ENCODE measurements around the gene SPON1. TPM values are rescaled to one million over a fixed set of nuclear protein-coding genes. Genes with fewer than 3 reads are reported as not detected.

The SPON1 gene
- total RNA-seq, 2 donors from 2014 or later: 0.19 TPM; not detected in 1

DNA sequence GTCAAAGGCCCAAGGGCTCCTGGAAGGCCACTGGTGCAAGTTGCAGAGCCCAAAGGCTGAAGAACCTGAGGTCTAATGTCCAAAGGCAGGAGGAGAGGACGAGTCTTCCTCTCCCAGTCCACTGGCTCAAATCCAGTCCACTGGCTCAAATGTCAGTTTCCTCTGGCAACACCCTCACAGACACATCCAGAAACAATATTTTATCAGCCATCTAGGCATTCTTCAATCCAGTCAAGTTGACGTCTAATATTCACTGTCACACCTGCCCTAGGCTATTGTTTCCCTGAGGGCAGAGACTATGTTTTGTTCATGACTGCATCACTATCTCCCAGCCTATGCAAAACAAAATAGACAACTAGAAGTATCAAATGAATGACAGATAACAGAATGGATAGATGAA lies 148.1 kb downstream of the SPON1 start:
- no peaks in the 10 kb centered on the region for H3K36me3 Mint-ChIP-seq
- H3K9me3 Mint-ChIP-seq: no peaks in the 10 kb centered on the region
- ATAC-seq (no peak), DNase-seq (ENCODE audit: low spot score in 2 of 2) (no peak)
- H3K27ac Mint-ChIP-seq: no peak overlapping the region

DNA sequence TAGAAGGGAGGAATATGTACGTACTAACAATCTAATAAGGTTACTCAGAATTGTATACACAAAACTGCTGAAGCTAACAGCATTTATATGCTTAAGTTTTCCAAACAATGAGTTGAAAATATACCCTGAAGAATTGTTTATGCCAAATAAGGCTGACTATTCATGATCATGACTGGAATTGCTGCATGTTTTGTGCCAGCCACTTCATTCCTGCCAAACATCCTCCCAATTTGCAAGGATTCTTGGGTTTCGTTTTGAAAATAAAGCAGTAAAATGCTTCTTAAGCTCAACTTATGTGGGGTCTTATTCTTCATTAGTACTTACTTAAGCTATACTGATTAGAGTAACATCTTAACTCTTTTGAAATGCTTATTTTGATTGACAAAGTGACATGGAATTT lies 149.0 kb downstream of the SPON1 start:
- no peak for ATAC-seq
- Mint-ChIP-seq H3K27ac (no peak overlapping the region), H3K36me3 (peaks cover 2 to 3% of the 10 kb centered on the region in 2 donors), H3K9me3 (peaks cover 0 to 3% of the 10 kb centered on the region in 2 donors)
- no peak for DNase-seq (ENCODE audit: low spot score in 2 of 2)

DNA sequence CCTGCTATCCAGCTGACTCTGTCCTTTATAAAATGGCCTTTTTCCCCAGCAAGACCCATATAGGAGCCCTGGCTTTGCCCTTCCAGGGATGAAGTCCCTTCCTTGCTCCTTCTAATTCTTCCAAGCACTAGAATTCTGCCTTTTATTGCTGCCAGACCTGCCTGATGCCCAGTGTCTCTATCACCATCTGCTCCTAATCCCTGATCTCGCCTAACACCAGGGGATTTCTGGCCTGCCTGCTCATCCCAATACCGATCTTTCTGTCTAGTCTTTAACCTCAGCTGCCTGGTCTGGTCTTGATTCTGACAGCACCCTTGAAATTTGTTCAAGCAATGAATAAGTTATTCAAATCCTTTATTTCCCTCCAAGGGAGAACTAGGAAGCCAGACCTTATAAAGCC lies 150.2 kb downstream of the SPON1 start:
- ATAC-seq: no peak

DNA sequence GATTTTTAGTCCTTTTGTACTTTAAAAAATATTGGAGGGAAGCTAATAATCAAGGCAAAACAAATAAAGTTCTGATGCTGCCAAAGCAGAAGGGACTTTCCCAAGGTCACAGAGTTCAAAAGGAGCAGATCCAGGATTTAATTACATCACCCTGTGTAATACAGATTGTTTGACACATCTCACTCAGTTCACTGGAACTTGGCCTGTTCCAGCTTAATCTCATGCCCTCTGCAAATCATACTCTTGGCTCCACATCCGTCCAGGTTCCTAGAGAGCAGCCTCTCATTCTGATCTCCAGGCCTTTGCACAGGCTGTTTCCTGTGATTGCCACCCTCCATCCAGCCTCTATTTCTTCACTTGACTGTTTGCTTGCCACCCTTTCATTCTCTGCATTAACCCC lies 151.7 kb downstream of the SPON1 start:
- ATAC-seq (no peak), DNase-seq (ENCODE audit: low spot score in 2 of 2) (no peak)
- H3K9me3 Mint-ChIP-seq: peaks cover 0 to 11% of the 10 kb centered on the region in 2 donors
- H3K36me3 Mint-ChIP-seq: peaks cover 4 to 5% of the 10 kb centered on the region in 2 donors
- H3K27ac Mint-ChIP-seq: no peak overlapping the region

More for the DNA sequence above, 150.2 kb downstream of the SPON1 start:
- H3K27ac Mint-ChIP-seq: no peak overlapping the region
- peaks cover 0 to 5% of the 10 kb centered on the region in 2 donors for H3K9me3 Mint-ChIP-seq
- no peak for DNase-seq (ENCODE audit: low spot score in 2 of 2)
- peaks cover 4 to 5% of the 10 kb centered on the region in 2 donors for H3K36me3 Mint-ChIP-seq

DNA sequence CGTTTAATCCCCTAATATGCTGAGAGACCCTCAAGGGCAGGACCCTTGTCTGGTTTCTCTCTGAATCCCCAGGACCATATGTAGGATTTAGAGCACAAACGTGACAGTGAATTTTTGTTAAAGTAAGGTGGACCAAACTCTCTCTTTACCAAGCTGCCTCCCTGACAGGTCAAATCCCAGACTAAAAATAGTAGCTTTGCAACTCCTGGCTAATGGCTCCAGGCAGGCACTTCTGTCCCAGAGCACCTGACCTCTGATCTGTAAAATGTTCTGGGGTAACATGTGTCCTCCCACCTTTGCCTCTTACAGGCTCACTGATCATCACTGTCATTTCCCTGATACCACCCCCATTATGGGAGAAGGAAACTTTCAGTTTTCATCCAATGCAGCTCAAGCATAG lies 152.3 kb downstream of the SPON1 start:
- Mint-ChIP-seq H3K36me3 (peaks cover 4 to 5% of the 10 kb centered on the region in 2 donors), H3K27ac (no peak overlapping the region), H3K9me3 (peaks cover 0 to 11% of the 10 kb centered on the region in 2 donors)
- ATAC-seq (no peak), DNase-seq (ENCODE audit: low spot score in 2 of 2) (no peak)

DNA sequence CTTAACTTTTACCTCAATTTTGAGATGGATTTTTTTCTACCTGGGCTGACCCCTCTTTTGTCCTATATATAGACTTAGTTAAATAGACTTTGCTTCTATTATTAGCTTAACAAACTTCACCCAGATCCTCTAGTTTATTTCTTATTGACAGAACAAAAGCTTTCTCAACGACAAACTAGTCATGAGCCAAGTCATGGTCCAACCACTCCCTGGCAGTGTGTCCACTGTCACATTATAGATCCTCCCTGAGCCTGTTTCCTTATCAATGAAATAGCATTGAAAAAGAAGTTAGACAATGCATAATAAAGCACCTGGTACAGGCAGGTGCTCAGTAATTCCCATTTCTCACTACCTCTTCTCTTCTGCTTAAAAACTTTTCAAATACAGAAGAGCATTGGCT lies 155.1 kb downstream of the SPON1 start:
- Mint-ChIP-seq H3K9me3 (peaks cover 0 to 11% of the 10 kb centered on the region in 2 donors), H3K27ac (no peak overlapping the region), H3K36me3 (peaks cover 4 to 5% of the 10 kb centered on the region in 2 donors)
- no peak for DNase-seq (ENCODE audit: low spot score in 2 of 2)
- ATAC-seq: no peak

DNA sequence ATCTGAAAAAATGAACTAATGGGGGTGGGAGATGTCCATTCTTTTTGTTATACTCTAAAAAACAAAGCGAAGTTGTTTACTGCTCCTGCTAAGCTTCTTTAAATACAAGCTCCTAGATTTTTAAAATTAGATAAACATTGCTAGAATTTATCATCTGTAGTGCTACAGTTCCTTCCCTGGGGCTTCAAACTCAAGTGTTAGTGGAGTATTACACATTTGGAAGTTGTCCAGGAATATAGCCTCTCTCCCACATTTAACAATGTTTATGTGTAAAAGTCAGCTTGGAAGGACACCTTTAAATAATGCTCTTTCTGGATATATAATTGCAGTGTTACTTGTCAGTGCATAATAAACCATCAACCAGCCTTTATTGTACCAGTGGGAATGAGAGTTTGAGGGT lies 155.5 kb downstream of the SPON1 start:
- peaks cover 4 to 5% of the 10 kb centered on the region in 2 donors for H3K36me3 Mint-ChIP-seq
- ATAC-seq (no peak), DNase-seq (ENCODE audit: low spot score in 2 of 2) (no peak)
- peaks cover 0 to 11% of the 10 kb centered on the region in 2 donors for H3K9me3 Mint-ChIP-seq
- no peak overlapping the region for H3K27ac Mint-ChIP-seq

DNA sequence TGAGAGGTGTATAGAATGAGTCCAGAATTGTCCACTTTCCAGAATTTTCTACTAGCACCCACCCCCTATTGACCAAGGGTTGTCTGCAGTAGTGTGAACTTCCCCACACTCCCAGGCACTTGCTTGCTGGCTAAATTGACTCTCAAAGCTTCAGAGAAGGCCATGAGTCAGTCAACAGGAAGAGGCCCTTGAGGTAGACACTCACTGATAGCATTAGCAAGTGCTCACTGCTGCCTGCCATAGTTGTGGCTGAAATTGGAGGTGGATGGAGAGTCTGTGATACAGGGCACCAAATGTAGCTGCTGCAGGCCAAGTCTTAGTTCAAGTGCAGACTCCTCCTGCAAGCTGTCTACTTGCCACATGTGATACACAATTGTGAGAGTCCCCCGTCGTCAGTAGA lies 156.8 kb downstream of the SPON1 start:
- peak; percentile 71 to 79 for ATAC-seq
- Mint-ChIP-seq H3K36me3 (peaks cover 5 to 12% of the 10 kb centered on the region in 2 donors), H3K9me3 (peaks cover 0 to 11% of the 10 kb centered on the region in 2 donors), H3K27ac (no peak overlapping the region)
- no peak for DNase-seq (ENCODE audit: low spot score in 2 of 2)

DNA sequence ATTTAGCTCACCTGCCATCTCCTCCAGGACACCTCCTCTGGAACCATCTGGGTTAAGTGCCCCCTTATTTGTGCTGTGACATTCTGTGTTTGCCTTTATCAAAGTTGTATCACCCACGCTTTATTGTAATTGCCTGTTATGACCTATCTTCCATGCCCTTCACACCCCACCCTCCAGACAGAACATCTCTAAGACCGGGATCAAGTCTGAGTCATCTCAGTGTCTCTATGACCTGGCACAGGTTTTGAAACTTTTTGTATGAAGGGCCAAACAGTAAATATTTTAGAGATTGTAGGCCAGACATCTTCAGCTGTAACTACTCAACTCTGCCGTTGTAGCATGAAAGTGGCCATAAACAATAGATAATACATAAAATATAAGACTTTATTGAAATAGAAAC lies 161.8 kb downstream of the SPON1 start:
- no peak overlapping the region for H3K27ac Mint-ChIP-seq
- peaks cover 0 to 8% of the 10 kb centered on the region in 2 donors for H3K36me3 Mint-ChIP-seq
- DNase-seq (ENCODE audit: low spot score in 2 of 2) (no peak), ATAC-seq (peak in 1 of 2 donors; percentile 35)
- H3K9me3 Mint-ChIP-seq: peaks cover 0 to 4% of the 10 kb centered on the region in 2 donors

DNA sequence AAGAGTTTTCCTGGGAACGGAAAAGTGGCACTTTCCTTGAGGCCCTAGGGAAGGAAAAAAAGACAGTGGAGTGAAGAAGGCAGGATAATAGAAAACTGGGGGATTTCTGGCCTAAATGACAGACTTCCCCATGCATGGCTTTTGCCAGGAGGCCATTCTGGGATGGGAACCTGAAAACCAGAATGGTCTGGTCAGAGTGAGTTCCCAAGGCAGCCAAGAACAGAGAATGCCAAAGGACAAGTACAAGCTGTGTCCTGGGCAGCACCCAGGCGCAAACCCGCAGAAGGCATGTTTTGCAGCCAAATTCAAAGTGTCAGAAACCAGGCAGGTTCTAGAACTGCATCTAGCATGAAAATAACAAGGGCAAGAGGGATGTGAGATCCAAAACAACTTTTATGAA lies 162.4 kb downstream of the SPON1 start:
- ATAC-seq (no peak), DNase-seq (ENCODE audit: low spot score in 2 of 2) (no peak)
- Mint-ChIP-seq H3K27ac (no peak overlapping the region), H3K36me3 (peaks cover 0 to 8% of the 10 kb centered on the region in 2 donors), H3K9me3 (peaks cover 0 to 4% of the 10 kb centered on the region in 2 donors)

DNA sequence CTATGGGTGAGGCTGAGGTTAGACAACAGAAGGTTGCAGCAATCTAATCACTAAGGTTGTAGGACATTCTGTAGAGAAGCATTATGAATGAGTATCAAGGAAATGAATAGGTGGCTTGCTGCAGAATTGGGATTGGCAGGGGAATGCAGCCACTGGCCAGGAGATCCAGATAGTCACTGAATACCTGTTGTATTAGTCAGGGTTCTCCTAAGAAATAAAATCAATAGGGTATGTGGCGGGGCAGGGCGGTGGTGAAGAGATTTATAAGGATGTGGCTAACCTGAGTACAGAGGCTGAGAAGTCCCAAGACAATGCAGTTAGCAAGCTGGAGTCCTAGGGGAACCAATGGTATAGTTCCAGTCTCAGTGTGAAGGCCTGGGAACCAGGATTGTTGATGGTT lies 163.0 kb downstream of the SPON1 start:
- no peak for DNase-seq (ENCODE audit: low spot score in 2 of 2)
- peaks cover 0 to 4% of the 10 kb centered on the region in 2 donors for H3K9me3 Mint-ChIP-seq
- H3K36me3 Mint-ChIP-seq: peaks cover 0 to 8% of the 10 kb centered on the region in 2 donors
- no peak for ATAC-seq
- H3K27ac Mint-ChIP-seq: no peak overlapping the region

DNA sequence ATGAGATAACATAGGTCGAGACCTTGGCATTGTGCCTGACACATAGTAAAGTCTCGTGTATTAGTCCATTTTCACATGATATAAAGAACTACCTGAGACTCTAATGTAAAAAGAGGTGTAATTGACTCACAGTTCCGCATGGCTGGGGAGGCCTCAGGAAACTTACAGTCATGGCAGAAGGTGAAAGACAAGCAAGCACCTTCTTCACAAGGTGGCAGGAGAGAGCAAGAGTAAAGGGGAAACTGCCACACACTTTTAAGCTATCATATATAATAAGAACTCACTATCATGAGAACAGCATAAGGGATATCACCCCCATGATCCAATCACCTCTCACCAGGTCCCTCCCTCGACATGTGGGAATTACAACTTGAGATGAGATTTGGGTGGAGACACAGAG lies 165.2 kb downstream of the SPON1 start:
- no peak for ATAC-seq
- Mint-ChIP-seq H3K27ac (no peak overlapping the region), H3K36me3 (peaks cover 0 to 8% of the 10 kb centered on the region in 2 donors), H3K9me3 (peaks cover 0 to 4% of the 10 kb centered on the region in 2 donors)
- DNase-seq (ENCODE audit: low spot score in 2 of 2): no peak

DNA sequence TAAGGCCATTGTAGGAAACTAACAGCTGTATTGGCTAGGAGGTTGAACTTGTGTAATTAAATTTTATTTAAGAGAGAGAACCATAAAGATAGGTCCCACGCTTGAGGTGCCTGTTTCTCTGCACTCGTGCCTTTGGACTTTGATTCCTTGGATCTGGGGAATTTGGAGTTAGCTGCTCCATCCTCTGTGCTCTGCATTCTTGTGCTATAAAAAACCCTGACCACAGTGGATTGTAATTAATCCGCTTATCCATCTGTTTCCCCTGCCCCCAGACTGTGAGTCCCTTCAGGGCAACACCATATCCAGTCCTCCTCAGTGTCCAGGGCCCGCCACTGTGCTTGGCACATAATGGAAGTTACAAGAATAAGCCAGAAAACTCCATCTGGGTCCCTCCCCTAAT lies 169.8 kb downstream of the SPON1 start:
- no peak overlapping the region for H3K27ac Mint-ChIP-seq
- H3K9me3 Mint-ChIP-seq: peaks cover 0 to 4% of the 10 kb centered on the region in 2 donors
- ATAC-seq: no peak
- no peak for DNase-seq (ENCODE audit: low spot score in 2 of 2)
- no peaks in the 10 kb centered on the region for H3K36me3 Mint-ChIP-seq

DNA sequence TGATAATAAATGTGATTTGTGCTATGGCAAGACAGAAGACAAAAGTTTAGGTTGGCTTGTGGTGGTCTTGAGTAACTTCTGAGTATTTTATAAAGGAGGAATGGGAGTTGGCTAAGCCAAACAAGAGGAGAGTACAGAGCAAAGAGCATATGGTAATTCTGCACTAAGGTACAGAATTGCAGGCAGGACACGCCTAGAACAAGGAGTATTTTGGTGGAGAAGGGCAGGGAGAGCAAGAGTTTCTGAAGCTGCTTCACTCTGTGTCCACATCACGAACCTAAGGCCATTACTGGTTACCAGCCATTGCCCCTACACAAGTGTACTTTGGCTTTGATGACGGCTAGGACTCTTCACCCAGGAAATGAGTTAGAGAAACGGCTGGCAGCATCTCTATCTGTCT lies 170.9 kb downstream of the SPON1 start:
- DNase-seq (ENCODE audit: low spot score in 2 of 2) (no peak), ATAC-seq (no peak)
- Mint-ChIP-seq H3K27ac (no peak overlapping the region), H3K36me3 (no peaks in the 10 kb centered on the region), H3K9me3 (peaks cover 0 to 4% of the 10 kb centered on the region in 2 donors)

DNA sequence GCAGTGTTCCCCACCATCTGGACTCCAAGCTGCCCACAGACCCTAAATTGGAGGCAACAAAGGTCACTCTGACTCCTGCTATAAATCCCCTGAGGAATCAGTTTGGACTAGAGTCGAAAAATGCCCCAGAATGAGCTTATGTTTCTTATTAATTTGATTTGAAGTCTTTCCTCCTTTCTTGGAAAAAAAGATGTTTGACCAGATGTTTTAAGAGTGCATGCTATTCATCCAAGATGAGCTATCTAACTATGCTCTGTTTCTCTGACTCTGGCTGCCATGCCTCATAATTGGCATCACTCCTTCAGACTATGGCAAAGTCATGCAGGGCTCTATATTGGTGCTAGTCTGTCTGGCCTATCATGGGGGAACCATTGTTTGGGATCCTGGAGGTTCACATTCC lies 174.0 kb downstream of the SPON1 start:
- Mint-ChIP-seq H3K27ac (no peak overlapping the region), H3K36me3 (no peaks in the 10 kb centered on the region), H3K9me3 (no peaks in the 10 kb centered on the region)
- DNase-seq (ENCODE audit: low spot score in 2 of 2): no peak
- no peak for ATAC-seq

DNA sequence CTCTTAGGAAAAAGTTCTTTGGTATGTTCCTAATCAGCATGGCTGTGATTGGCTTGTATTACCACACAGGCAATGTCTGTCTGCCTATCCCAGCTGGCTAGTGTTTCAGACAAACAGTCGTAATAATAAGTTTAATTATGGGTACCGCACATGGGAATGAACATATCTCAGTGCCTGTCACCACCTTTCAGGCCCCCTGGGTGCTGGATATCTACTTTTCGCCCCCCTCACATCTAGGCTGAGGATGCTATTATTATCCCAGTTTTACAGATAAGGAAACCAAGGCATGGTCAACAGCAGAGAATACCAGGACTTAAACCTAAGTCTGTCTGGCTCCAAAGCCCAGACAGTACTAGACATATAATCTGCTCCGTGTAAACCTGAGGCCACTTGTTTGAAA lies 174.8 kb downstream of the SPON1 start:
- ATAC-seq: no peak
- Mint-ChIP-seq H3K36me3 (no peaks in the 10 kb centered on the region), H3K9me3 (no peaks in the 10 kb centered on the region), H3K27ac (no peak overlapping the region)
- no peak for DNase-seq (ENCODE audit: low spot score in 2 of 2)

DNA sequence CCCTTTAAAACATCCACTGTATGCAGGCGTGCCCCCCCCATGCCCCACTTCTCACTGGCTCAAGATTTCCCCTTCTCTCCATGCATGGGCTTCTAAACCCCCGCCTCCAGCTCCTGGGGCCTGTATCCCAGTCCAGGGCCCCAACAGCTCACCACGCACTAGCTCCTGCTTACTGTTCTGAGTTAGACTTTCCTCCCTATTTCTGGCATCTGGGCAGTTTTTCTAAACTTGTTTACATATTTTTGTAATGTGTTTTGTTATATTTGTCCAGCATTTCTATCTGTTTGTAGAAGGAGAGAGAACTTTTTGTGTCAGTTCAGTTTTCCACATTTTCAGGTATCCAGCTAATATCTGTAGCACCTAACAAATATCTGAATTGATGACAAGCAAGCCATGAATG lies 178.5 kb downstream of the SPON1 start:
- no peak for DNase-seq (ENCODE audit: low spot score in 2 of 2)
- no peak for ATAC-seq
- Mint-ChIP-seq H3K9me3 (no peaks in the 10 kb centered on the region), H3K36me3 (no peaks in the 10 kb centered on the region), H3K27ac (peak overlapping the region in 1 of 2 donors; percentile 7)

DNA sequence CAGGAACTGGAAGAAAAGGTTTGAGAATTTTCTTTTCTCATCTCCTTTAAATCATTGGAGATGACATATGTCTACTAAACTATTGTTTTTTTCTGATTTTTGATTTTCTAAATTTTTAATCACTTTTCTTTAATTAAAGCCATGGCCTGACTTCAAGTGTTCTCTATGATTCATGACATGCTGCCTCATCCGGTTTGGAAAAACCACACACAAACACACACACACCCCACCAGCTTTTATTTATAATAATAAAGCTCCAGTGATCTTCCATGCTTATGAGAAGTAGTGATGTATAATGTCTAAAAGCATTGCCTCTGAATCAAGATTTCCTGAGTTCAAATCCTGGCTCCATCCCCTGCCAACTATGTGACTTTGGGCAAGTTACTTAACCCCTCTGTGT lies 179.2 kb downstream of the SPON1 start:
- Mint-ChIP-seq H3K27ac (no peak overlapping the region), H3K36me3 (no peaks in the 10 kb centered on the region), H3K9me3 (no peaks in the 10 kb centered on the region)
- ATAC-seq (no peak), DNase-seq (ENCODE audit: low spot score in 2 of 2) (no peak)

DNA sequence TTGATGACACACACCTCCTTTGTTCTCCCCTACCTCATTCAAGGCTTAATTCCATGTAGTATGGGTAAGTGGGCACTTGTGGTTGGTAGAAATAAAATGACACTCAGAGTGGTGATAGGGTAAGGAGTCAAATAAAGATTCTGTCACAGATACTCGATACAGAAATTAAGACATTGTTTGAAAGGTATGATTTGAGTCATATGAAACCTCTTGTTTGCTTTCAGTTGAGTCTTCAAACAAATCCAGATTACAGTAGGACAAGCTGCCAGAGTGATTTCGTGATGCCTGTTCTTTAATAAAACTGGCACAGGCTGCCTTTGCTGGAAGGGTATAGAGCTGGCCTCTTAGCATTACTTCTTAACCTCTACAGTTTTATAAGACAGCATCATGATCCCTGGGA lies 182.4 kb downstream of the SPON1 start:
- Mint-ChIP-seq H3K36me3 (no peaks in the 10 kb centered on the region), H3K27ac (no peak overlapping the region), H3K9me3 (no peaks in the 10 kb centered on the region)
- no peak for DNase-seq (ENCODE audit: low spot score in 2 of 2)
- peak; percentile 91 to 97 for ATAC-seq

Data from activated naive CD4-positive, alpha-beta T cell treated with anti-CD3 and anti-CD28 coated beads, Interleukin-2, amount 50 U/mL, for 72 hours (primary cell).